GM18951 (cell line): ENCODE measurements around the gene HPS1.

Experiments
- POLR2A ChIP-seq: IDR thresholded peaks from 4 replicates; pipeline ENCODE4 v1.6.1; 2011; ENCODE audit warnings: mild to moderate bottlenecking; ENCODE audit not compliant: insufficient read length, insufficient read depth; ENCODE audit errors: extremely low read depth
- in situ Hi-C: fragments of 300-500 bp; cut with MboI; formaldehyde crosslinking; loops from one replicate; pipeline ENCODE4 v1.12.0; 2022; ENCODE audit warnings: low sequenced_read_pairs, mixed read lengths, inconsistent platforms; ENCODE audit not compliant: unreplicated experiment

The HPS1 gene

GRCh38 chr10:98446661-98447221, at the start of gene HPS1:
HPS1 (minus strand) TSS chr10:98446935; CDS start chr10:98443240, 3,695 bp downstream.
- peak; percentile 93 for TF ChIP-seq POLR2A
- in situ Hi-C loops = no loop called here

- no peak for TF ChIP-seq POLR2A
- in situ Hi-C loops = no loop called here
These were observed 46.0 kb upstream of the HPS1 start for GRCh38 chr10:98492763-98493162.

GRCh38 chr10:98489561-98490481, 43.1 kb upstream of the HPS1 start:
- no peak for TF ChIP-seq POLR2A
- in situ Hi-C loops = no loop called here

GRCh38 chr10:98488669-98489430, 42.1 kb upstream of the HPS1 start:
- no peak for TF ChIP-seq POLR2A
- in situ Hi-C loops = no loop called here

- no peak for TF ChIP-seq POLR2A
- in situ Hi-C loops = no loop called here
These were observed 40.9 kb upstream of the HPS1 start for GRCh38 chr10:98487649-98488048.

- in situ Hi-C loops = no loop called here
These were observed 39.7 kb upstream of the HPS1 start for GRCh38 chr10:98486421-98486820.

GRCh38 chr10:98485959-98486358, 39.2 kb upstream of the HPS1 start:
- no peak for TF ChIP-seq POLR2A
- in situ Hi-C loops = no loop called here

More at GRCh38 chr10:98486421-98486820, 39.7 kb upstream of the HPS1 start:
- no peak for TF ChIP-seq POLR2A

- no peak for TF ChIP-seq POLR2A
- in situ Hi-C loops = no loop called here
These were observed 36.9 kb upstream of the HPS1 start for GRCh38 chr10:98483658-98484057.

GRCh38 chr10:98482096-98482495, 35.4 kb upstream of the HPS1 start:
- in situ Hi-C loops = no loop called here
- no peak for TF ChIP-seq POLR2A

GRCh38 chr10:98481404-98481945, 34.7 kb upstream of the HPS1 start:
- in situ Hi-C loops = no loop called here
- no peak for TF ChIP-seq POLR2A

GRCh38 chr10:98478430-98479222, 31.9 kb upstream of the HPS1 start:
- in situ Hi-C loops = no loop called here
- TF ChIP-seq POLR2A = no peak

GRCh38 chr10:98477861-98478260, 31.1 kb upstream of the HPS1 start:
- in situ Hi-C loops = no loop called here
- no peak for TF ChIP-seq POLR2A

- in situ Hi-C loops = loop anchor here (25.0 kb wide), 1 partner anchor 763 kb away; the partner anchor contains the start of gene HPSE2
- no peak for TF ChIP-seq POLR2A
These were observed 27.9 kb upstream of the HPS1 start for GRCh38 chr10:98474628-98475027.

GRCh38 chr10:98472196-98472595, 25.5 kb upstream of the HPS1 start:
- in situ Hi-C loops = loop anchor here (25.0 kb wide), 1 partner anchor 765 kb away; the partner anchor contains the start of gene HPSE2
- TF ChIP-seq POLR2A = no peak
